ENCODE measurements around the gene SERPINA12. TPM values are rescaled to one million over a fixed set of nuclear protein-coding genes. Genes with fewer than 3 reads are reported as not detected.

The SERPINA12 gene
- total and polyA plus RNA-seq, 2 of the 13 experiments (the other 11 are each of a cell fraction or from before 2014, with no cell fraction given), result 0.08 TPM; not detected in 1

GRCh38 chr14:94521375-94522114 lies 12.3 kb upstream of the SERPINA12 start (continued):
- TF ChIP-seq ZNF646 (CRISPR knock-in tag; IDR thresholded peaks at IDR 0.05) (0 out of 2 replicates have a peak, but pooled peaks have one; percentile 13), ZNF552 (CRISPR knock-in tag; IDR thresholded peaks at IDR 0.05; ENCODE audit: borderline replicate concordance) (0 out of 2 replicates have a peak, but pooled peaks have one; percentile 42), ZNF703 (CRISPR knock-in tag; IDR thresholded peaks at IDR 0.05; ENCODE audit: borderline replicate concordance) (no peak), ZNF776 (CRISPR knock-in tag; IDR thresholded peaks at IDR 0.05) (no peak), DBP (CRISPR knock-in tag; IDR thresholded peaks at IDR 0.05; ENCODE audit: not compliant biosample characterization) (no peak), ZNF101 (CRISPR knock-in tag; IDR thresholded peaks at IDR 0.05; ENCODE audit: borderline replicate concordance, low read depth) (no peak), ZKSCAN1 (IDR thresholded peaks at IDR 0.05; ENCODE audit: low read length) (no peak), POLR2AphosphoS2 (IDR thresholded peaks at IDR 0.05; ENCODE audit: low read depth, low read length) (no peak), LRRFIP1 (CRISPR knock-in tag; conservative IDR thresholded peaks at IDR 0.05) (no peak), SRY (CRISPR knock-in tag; IDR thresholded peaks at IDR 0.05) (no peak)

Data from HepG2 (cell line).